Skin of body (tissue), 2 donors: Measurements from ENCODE around the gene CAMKMT. TPM values are rescaled to one million over a fixed set of nuclear protein-coding genes. Genes with fewer than 3 reads are reported as not detected.
"Not testable (repeated sequence)": the region's sequence is repeated elsewhere in the genome, so short reads cannot be mapped to it uniquely, and the experiment has no call there.

Source experiments
- DNase-seq: peaks from one replicate; lab custom pipeline; 2025; lab: John Stamatoyannopoulos, UW
- total RNA-seq: library from RNA; depleted of rRNA; stranded (reverse); fragments of >200 nt; gene quantifications from one replicate; pipeline ENCODE4 v1.2.3, GENCODE V29; 2014

The CAMKMT gene
- total RNA-seq, 1 donor from 2014 or later: 11.7 TPM

DNA sequence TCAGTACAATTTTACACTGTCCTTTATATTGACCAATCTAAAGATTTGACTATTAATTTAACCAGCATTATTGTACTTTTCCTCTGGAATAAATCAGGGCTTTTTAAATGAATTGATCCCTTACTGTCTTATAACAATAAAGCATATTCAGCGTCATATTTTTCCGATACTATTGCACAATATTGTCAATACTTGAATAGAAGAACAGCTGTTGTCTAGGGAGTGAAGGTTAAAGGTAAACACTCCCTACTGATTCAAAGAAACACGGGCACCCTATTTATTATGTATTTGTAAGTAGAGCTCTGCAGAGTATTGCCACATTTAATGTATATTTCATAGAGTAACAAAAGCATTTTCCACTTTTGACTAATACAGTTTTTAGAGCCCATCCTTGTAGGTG, 134.4 kb downstream of the CAMKMT start:
- DNase-seq: no peak

DNA sequence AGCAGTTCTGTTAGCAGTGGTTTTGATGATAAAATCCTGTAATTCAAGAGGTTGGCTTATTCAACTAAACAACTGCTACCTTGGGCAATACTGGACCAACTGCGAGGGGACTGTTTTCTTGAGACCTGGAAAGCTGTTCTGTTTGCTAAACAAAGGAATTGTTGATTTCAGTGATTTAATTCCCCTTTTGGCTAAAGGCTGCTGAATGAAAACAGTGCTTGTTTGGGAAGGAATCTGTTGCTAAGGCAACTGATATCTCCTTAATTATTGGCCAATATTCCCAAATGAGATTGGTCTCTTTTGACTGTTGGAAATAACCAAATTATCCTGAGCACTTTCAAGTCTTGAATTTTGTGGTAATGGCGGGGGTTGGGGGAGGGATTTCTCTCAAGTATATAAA, 136.8 kb downstream of the CAMKMT start:
- no peak for DNase-seq

DNA sequence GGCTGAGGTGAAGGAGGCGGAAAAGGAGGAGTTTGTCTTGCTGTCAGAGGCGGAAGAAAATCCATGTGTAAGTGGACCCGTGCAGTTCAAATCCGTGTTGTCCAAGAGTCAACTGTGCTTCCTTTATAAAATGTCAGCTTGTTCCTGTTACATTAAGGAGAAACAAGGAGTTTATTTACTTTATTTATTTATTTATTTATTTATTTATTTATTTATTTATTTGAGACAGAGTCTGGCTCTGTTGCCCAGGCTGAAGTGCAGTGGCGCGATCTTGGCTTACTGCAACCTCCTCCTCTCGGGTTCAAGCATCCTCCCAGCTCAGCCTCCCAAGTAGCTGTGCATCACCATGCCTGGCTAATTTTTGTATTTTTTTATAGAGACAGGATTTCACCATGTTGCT, 143.9 kb downstream of the CAMKMT start:
- DNase-seq: not testable (repeated sequence)

DNA sequence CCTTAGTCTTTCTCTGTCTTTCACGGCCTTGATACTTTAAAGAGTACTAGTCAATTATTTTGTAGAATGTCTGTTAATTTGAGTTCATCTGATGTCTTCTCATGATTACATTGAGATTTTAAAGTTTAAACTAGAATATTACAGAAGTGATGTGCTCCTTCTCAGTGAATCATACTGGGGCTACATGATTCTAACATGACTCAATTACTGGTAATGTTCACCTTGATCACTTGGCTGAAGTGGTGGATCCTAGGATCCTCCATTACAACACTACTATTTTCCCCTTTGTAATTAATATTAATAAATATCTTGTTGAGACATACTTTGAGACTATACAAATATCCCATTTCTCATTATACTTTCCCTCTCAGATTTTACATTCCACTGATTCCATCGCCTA, 148.5 kb downstream of the CAMKMT start:
- no peak for DNase-seq

DNA sequence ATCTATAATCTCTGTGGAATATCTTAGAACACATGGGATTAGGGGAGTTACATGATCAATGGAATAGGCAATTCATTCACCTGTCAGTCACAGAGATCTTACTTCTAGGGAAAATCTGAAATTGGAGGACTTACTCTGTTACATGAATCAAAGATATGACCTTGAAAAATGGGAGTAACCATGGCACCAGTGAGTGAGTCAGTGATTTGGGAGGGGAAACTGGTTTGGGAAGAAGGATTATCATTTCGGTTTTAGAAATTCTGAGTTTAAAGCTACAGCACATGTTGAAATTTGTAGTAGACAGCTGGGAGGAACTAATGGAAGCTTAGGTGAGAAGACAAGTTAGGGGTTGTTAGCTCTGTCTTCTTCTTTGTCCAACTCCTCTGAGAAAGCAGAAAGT, 153.7 kb downstream of the CAMKMT start:
- no peak for DNase-seq

DNA sequence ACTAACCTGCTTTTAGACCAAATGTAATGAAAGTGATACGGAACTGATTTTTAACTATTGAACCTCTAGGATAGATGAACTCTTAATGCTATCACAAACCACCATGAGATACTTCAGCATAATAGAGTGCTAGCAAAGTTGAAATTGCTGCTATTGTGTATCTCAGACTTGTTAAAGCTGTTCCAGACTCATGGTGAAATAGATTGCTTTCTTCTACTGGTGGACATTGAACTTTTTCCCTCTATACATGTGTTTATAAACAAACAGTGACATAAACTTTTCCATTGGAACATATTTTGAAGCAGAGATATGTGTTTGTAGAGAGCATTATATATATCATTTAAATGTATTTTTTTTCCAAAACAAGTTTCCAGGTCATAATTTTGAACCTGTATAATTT, 157.3 kb downstream of the CAMKMT start:
- no peak for DNase-seq

DNA sequence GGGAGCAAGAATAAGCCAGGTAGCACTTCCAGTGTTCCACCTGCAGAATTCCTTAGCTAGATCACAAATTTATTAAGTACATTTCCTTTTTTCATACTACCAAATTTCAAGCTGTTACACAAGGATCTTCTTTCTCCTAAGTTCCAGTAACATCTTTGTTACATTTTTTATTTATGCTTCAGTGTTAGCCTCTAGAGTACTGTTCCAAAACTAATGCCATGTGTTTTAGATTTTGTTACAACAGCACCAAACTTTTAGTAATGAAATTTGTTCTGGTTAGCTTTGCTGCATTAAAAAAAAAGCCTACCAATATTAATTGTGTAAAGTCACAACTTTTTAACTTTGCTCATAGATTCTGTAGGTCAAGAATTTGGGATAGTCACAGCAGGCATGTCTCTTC, 161.1 kb downstream of the CAMKMT start:
- no peak for DNase-seq

DNA sequence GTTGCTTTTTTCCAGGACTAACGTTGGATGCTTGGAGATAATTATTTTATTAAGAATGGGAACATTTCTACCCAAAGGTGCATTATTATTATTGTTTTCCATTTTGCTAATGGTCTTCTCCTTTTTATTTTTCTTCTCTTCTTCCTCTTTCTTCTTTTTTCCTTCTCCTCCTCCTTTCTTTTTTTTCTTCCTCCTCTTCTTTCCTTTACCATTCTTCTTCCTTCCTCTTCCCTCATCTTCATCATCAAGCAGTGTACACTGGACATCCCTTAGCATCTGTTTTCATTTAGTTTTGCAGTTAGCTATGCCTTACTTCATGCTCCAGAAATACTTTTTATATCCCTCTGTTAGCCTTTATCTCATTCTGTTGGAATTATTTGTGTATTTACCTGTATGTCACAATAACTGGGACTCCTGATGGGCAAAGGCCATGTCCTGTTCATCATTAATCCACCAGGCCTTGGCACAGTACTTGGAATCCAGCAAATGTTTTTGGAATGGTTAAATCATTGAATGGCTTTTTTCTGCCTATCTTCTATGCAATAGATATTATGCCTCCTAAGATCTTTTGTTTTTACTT, 162.7 kb downstream of the CAMKMT start:
- DNase-seq: no peak

DNA sequence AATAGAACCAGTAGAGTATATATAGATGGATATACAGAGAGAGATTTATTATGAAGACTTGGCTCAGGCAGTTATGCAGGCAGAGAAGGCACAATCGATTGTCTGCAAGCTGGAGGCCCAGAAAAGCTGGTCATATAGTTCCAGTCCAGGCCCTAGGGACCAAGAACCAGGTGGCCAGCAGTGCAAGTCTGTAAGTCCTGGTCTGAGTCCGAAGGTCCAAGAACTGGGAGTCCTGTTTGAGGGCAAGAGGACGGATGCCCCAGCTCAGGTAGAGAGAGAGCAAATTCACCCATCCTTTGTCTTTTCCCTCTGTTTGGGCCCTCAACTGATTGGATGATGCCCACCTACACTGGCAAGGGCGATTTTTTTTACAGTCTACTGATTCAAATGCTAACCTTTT, 164.6 kb downstream of the CAMKMT start:
- DNase-seq: no peak

DNA sequence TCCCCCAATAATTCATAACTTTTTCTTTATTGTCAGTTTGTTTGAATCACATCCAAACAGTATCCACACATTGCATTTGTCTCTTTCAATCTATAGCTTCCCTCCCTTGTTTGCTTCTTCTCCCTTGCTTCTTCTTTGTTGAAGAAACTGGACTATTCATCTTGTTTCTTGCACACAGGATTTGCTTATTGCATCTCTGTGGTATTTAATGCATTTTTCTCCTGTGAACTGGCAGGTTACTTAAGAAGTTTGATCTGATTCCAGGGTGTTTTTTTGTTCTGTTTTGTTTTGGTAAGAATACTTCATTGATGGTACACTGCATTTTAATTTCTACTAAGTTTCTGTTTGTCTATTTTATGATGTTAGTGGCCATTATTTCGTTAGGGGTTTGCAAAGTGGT, 166.8 kb downstream of the CAMKMT start:
- no peak for DNase-seq

DNA sequence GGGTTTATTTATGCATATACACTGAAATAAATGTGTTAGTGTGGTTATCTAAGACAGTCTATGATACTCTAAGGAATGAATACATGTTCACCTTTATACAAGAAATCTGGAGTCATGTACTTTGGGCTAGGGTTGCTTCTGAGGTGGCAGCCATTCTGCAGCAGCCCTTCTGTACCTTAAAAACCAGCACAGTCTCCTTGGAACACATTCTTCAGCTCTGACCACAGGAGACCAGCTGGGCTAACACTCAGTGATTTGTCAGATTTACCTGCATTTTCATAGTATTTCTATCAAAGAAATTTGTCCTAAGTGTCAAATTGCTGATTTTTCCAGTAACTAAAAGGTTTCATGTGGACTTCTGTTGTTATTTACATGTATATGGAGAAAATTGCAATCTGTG, 167.7 kb downstream of the CAMKMT start:
- DNase-seq: no peak

DNA sequence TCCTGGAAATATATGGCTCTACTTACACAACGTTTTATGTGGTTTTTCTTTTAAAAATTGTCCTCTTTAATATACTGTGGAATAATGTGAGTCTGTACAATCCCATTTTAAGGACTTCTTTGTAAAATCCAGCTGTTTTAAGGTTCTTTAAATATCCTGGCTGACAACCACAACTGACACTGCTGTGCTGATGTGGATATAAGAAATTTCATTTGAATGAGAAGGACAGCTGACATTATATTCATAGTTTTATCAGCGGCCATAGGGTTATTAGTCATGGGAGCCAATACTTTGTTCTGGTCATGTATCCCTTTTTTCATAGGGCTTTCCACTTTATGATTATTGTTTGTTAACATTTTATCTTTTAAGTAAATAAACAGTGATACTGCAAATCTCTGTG, 169.5 kb downstream of the CAMKMT start:
- no peak for DNase-seq

DNA sequence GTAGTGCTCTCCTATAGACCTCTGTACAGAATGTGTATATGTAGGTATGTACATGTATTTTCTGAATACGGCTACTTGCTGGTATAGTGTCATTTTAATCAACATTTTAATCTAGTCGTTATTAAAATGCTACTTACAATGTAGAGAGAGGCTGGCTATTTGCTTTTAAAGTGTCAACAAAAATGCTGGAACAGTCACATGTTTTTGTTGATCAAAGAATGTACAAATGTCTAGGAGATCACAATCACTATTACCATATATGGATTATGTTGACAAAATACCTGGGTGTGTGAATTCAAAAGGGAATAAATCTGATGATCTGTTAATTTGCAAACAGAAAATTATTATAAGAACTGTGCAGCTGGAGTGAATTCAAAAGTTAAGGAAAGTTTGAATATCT, 170.3 kb downstream of the CAMKMT start:
- DNase-seq: no peak

DNA sequence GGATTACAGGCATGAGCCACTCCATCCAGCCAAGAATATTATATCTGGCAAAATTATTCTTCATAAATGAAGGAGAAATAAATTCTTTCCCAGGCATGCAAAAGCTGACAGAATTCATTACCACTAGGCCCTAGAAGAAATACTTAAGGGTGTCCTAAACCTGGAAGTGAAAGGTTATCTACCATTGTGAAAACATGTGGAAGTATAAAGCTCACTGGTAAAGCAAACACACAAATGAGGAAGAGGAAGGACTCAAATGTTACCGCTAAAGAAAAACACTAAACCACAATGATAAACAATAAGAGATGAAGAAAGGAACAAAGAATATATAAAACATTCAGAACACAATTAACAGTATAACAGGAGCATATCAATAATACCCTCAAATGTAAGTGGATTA, 171.8 kb downstream of the CAMKMT start:
- no peak for DNase-seq

DNA sequence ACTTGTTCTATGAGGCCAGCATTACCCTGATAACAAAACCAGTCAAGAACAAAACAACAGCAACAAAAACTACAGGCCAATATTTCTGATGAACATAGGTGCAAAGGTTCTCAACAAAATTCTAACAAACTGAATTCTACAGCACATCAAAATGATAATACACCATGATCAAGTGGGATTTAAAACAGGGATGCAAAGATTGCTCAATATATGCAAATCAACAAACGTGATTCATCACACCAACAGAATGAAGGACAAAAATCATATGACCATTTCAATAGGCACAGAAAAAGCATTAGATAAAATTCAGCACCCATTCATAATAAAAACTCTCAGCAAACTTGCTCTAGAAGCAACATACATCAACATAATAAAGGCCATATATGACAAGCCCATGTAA, 173.6 kb downstream of the CAMKMT start:
- no peak for DNase-seq

DNA sequence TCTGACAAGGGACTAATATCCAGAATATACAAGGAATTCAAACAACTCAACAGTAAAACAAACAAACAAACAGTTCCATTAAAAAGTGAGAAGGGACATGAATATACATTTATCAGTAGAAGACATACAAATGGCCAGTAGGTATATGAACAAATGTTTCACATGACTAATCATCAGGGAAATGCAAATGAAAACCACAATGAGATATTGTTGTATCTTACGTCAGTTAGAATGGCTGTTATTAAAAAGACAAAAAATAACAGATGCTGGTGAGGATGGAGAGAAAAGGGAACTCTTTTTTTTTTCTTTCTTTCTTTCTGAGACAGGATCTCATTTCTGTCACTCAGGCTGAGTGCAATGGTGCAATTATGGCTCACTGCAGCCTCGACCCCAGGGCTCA, 175.5 kb downstream of the CAMKMT start:
- no peak for DNase-seq

DNA sequence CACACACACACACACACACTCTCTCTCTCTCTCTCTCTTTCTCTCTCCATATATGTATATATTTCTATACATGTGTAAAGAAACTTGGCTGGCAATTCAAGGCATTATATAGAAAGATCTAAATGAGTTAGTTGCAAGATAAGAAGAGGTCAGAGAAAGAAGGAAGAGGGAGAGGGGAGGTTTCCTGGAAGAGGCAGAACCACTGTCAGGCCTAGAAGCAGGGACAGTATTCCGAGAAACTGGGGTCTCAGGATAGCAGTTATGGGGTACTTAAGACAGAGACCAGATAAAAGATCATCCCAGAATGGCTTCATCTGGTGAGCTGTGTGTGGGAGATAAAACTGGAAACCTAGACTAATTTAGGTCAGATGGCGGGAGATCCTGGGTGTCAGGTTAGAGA, 180.8 kb downstream of the CAMKMT start:
- no peak for DNase-seq

DNA sequence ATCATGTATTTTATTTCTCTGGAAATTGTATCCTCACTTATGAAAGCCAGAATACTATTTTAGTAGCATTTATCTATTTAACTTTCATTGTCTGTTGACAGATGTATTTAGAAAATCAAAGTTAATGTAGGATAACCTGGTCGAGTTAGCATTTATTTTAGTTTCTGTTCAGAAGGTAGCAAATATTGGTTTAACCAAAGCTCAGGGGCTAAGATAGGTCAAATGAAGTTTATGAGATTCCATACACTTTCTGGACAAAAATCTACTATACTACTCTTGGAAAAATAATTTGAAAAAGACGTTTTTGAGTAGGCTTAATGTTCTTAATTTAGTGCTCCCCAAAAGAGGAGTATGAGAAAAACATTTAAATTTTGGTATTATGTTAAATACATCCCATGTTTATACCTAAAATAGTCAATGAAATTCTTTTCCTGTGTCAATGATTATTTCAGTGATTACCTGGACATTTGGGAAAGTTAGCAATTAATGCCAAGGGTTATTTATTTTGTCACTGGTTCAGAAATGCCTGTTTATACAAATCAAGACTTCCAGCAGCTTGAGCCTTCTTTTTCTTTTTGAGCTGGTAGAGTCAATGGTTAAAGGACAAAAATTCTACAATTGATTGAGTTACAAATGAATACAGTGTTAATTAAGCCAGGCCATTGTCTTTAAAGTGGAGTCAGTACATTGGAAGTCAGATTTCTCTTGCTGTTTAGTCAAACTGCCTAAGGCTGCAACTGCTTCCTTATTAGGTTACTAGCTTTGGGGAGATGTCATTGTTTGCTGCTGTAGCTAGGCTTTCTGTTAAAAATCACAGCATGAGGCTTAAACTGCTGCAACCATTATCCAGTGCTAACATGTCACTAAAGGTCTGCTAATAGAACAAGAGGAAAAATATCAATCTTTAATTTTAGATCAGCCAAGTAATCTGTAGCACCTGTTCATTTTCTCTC, 182.3 kb downstream of the CAMKMT start:
- no peak for DNase-seq

DNA sequence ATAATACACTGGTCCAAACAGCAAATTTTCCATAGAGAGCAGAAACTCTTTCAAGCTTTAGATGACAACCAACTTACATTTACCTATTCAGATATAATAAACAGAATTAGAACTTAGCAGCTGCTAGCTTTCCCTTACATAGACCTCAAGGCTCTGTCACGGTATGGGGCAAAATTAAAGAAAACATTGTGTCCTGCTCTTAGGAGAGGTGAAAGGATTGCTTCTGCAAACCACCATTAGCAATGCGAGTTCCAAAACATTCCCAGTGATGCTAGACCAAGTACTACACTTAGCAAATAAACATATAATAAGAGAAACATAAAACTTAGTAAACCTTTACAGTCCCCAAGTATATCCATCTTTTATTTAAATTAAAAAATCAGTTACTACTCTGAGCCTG, 183.3 kb downstream of the CAMKMT start:
- no peak for DNase-seq

DNA sequence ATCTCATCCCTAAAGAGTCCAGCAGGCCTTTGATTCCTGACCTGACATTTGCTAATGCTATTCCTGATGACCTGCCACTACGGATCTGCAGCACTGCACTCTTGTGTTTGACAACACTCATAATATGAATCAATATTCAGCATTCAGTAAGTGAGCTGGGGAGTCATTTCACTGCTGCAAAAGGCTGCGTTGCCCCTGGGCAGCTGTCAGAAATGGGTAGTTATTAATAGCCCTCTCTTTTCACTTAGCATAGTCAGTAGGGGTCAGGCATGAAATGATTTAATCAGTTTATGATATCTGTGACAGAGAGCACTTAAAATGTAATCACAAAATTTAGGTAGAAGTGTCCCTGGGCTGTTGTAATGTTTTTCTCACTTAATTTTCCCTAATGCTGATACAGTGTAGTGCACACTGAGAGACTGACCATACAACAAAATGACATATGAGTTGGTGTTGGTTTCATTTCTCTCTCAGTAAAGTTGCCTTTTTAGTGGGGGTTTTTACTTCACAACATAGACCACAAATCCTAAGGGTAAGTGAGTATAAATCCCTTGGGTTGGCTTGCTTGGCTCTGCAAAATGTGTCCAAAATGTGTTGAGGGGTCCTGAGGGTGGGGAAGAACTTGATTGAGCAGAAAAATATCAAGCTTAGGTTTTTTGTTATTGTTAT, 184.8 kb downstream of the CAMKMT start:
- DNase-seq: no peak

DNA sequence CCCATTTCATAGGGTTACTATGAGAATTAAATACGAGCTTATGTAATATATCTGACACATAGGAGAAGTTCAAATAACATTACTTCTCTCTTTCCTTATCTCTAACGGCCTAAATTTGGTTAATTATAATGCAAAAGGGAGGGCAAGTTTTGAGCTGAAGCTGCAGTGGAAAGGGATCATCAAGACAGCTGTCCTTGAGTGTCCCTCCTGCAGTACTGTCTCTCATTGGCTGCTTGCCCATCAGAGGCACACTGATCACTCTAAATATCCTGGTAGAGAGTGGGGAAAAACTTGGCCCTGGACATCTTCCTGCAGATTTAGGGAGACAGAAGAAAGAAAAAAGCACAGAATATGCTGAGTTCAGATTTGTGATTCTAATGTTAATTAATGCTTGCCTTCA, 186.0 kb downstream of the CAMKMT start:
- no peak for DNase-seq

DNA sequence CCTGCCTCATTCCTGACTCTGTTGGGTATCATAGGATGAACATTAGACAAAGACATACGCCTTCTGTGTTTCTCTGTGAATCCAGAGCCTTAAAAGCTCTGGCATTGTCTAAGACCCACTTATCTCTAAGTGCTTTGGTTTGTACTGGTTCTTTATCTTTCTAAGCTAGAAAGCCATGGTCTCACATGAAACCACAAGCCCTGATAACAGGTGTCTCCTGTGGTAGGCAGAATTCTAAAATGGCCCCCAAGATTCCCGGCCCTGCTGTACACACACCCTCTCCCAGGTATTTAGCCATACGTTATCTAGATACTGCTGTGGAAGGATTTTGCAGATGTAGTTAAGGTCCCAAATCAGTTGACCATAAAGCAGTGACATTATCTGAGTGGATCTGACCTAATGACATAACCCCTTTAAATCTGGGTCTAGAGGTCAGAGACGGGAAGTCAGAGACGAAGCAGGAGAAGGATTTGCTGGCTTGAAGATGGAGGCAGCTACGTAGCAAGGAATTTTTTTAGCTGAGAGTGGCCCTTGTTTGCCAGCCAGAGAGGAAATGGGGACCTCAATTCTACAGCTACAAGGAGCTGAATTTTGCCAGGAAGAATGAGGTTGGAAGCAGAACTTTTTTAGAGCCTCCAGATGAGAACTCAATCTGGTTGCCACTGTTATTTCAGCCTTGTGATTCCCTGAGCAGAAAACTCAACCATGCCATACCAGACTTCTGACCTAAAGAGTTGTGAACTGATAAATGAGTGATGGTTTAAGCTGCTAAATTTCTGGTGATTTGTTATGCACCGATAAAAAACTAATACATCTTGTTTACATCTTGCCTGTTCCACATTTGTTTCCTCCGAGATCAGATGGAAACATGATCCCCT, 186.7 kb downstream of the CAMKMT start:
- DNase-seq: no peak
